Spleen (tissue), 11 donors: ENCODE measurements around the gene USP1. TPM values are rescaled to one million over a fixed set of nuclear protein-coding genes. Genes with fewer than 3 reads are reported as not detected.

Experiments
- DNase-seq: peaks from one replicate; pipeline ENCODE4 v3.0.0-alpha.2; 2020
- H3K27ac ChIP-seq, 8 donors: fragments of 200-600 bp; sonication (generic) in 7 of 8; 1 replicate in 4 of 8; 2 replicates in 4 of 8; pipeline versions ENCODE4 v1.5.0 to v1.8.0; 2016 to 2021; ENCODE audit warnings: inconsistent platforms in 4 of 8, mild to moderate bottlenecking in 4 of 8, moderate library complexity in 1 of 8
- H3K27me3 ChIP-seq, 7 donors: fragments of 200-600 bp; sonication (generic) in 6 of 7; replicated peaks in 1 of 7; 1 replicate in 4 of 7; 2 replicates in 3 of 7; pipeline versions ENCODE4 v1.5.0 to v1.8.0; 2016 to 2021; ENCODE audit warnings: inconsistent platforms in 3 of 7, mild to moderate bottlenecking in 1 of 7
- H3K36me3 ChIP-seq, 6 donors: fragments of 200-600 bp; sonication (generic) in 5 of 6; 1 replicate in 4 of 6; 2 replicates in 2 of 6; pipeline versions ENCODE4 v1.5.0 to v1.8.0; 2016 to 2021; ENCODE audit warnings: inconsistent platforms in 2 of 6
- H3K4me1 ChIP-seq, 6 donors: fragments of 200-600 bp; sonication (generic) in 5 of 6; 1 replicate in 3 of 6; 2 replicates in 3 of 6; pipeline versions ENCODE4 v1.5.0 to v1.8.0; 2016 to 2021; ENCODE audit warnings: inconsistent platforms in 3 of 6
- H3K4me3 ChIP-seq, 8 donors: fragments of 200-600 bp; sonication (generic) in 7 of 8; 1 replicate in 4 of 8; 2 replicates in 4 of 8; pipeline versions ENCODE4 v1.5.0 to v1.8.0; 2016 to 2021; ENCODE audit warnings: inconsistent platforms in 4 of 8, mild to moderate bottlenecking in 4 of 8, moderate library complexity in 2 of 8
- H3K9me3 ChIP-seq, 8 donors: fragments of 200-600 bp; sonication (generic) in 7 of 8; 1 replicate in 4 of 8; 2 replicates in 4 of 8; pipeline versions ENCODE4 v1.5.0 to v1.8.0; 2016 to 2021; ENCODE audit warnings: inconsistent platforms in 4 of 8
- POLR2A ChIP-seq, 3 donors: fragments of 450-650 bp; IDR thresholded peaks; one replicate each; pipeline ENCODE4 v1.5.1; 2017; ENCODE audit warnings: antibody characterized with exemption in 3 of 3, mild to moderate bottlenecking in 1 of 3
- POLR2AphosphoS5 ChIP-seq, 3 donors: sonication (generic); formaldehyde crosslinking; IDR thresholded peaks; one replicate each; pipeline ENCODE4 v1.5.1; 2017; ENCODE audit warnings: antibody characterized with exemption in 3 of 3
- WGBS, 5 donors: extraction: QIAGEN DNeasy Blood & Tissue Kit in 3 of 5; methylation state at CpG; one replicate each; pipeline versions ENCODE4 v1.1.5 to v1.1.7; 2013 to 2018; 5-methylcytosine and 5-hydroxymethylcytosine counted together
- intact Hi-C: fragments of 100-400 bp; cut with DNase I; formaldehyde crosslinking; loops from one replicate; pipeline ENCODE4 v1.15.0; 2023; ENCODE audit warnings: low total_unique reads
- polyA plus RNA-seq, 3 donors: library from polyadenylated mRNA; stranded (reverse); fragments of 200-250 nt; gene quantifications; one replicate each; pipeline ENCODE4 v1.2.1, GENCODE V29; 2013
- total RNA-seq, 7 donors: library from RNA; depleted of rRNA in 3 of 7; stranded (reverse); fragments of >200 nt in 3 of 7; fragmentation: NEBNext Ultra II Directional in 4 of 7; extraction: Animal tissue kit (Norgen Biotek cat#: 25700) in 4 of 7; gene quantifications; one replicate each; pipeline versions ENCODE4 v1.1.0 to v1.2.1, GENCODE V29; 2016 to 2021
- TF ChIP-seq, protein P1 (sequence below), 11 experiments: fragments of 200-600 bp in 7 of 11; fragments of 450-650 bp in 4 of 11; sonication (generic) in 4 of 11; IDR thresholded peaks in 8 of 11; conservative IDR thresholded peaks in 3 of 11; 1 replicate in 7 of 11; 2 replicates in 4 of 11; pipeline versions ENCODE4 v1.4.0 to v1.8.0; 2016 to 2021; ENCODE audit warnings: antibody characterized with exemption in 11 of 11, inconsistent platforms in 4 of 11, mild to moderate bottlenecking in 1 of 11
- donor health status: healthy with polysubstance abuse.
- donor health status: DM: no; HTN: no; CAD: no; lungs with moderate emphysema.
- donor health status: DM: no; HTN: no; CAD: no.
- donor health status: Bipolar disorder and iron deficiency.
- donor health status: healthy.
- donor health status: DM: no; HTN: no; CAD: no.
- donor health status: DM: yes; HTN: yes; CAD: no.

USP1 gene
- total and polyA plus RNA-seq, 10 donors = 9.2 to 29.6 (median 25.8) TPM

DNA sequence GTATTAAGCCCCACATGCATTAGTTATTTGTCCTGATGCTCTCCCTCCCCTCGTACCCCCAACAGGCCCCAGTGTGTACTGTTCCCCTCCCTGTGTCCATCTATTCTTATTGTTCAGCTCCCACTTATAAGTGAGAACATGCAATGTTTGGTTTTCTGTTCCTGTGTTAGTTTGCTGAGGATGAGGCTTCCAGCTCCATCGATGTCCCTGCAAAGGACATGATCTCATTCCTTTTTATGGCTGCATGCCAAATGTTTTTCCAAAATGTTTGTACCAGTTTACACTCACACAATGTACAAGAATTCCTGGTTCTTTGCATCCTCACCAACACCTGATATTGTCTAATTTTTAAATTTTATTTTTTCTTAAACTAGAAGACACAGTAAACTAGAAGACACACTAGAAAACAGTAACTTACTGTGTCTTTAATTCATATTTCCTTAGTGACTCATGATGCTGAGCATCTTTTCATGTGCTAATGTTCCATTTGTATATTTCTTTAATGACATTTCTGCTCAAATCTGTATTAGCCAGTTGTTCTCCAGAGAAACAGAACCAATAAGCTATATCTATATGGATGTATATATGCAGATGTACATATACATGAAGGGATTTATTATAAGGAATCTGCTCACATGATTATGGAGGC lies 19.4 kb upstream of the USP1 start:
- TF ChIP-seq POLR2A (IDR thresholded peaks at IDR 0.05) = no peak
- TF ChIP-seq, protein P1, sequence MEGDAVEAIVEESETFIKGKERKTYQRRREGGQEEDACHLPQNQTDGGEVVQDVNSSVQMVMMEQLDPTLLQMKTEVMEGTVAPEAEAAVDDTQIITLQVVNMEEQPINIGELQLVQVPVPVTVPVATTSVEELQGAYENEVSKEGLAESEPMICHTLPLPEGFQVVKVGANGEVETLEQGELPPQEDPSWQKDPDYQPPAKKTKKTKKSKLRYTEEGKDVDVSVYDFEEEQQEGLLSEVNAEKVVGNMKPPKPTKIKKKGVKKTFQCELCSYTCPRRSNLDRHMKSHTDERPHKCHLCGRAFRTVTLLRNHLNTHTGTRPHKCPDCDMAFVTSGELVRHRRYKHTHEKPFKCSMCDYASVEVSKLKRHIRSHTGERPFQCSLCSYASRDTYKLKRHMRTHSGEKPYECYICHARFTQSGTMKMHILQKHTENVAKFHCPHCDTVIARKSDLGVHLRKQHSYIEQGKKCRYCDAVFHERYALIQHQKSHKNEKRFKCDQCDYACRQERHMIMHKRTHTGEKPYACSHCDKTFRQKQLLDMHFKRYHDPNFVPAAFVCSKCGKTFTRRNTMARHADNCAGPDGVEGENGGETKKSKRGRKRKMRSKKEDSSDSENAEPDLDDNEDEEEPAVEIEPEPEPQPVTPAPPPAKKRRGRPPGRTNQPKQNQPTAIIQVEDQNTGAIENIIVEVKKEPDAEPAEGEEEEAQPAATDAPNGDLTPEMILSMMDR (IDR thresholded peaks at IDR 0.05 in 8 of 11, conservative IDR thresholded peaks at IDR 0.05 in 3 of 11) = no peak
- H3K27ac ChIP-seq = no peak overlapping the region
- H3K4me1 ChIP-seq = no peaks in the 10 kb centered on the region
- H3K36me3 ChIP-seq = no peaks in the 10 kb centered on the region
- no peaks in the 10 kb centered on the region for H3K27me3 ChIP-seq
- no peak overlapping the region for H3K4me3 ChIP-seq
- 68 to 80% (median 71%) methylated on average over 2 of the region's 2 CpGs for WGBS, 5 donors
- no peaks in the 10 kb centered on the region for H3K9me3 ChIP-seq
- DNase-seq = no peak
- intact Hi-C loops = no loop called here

DNA sequence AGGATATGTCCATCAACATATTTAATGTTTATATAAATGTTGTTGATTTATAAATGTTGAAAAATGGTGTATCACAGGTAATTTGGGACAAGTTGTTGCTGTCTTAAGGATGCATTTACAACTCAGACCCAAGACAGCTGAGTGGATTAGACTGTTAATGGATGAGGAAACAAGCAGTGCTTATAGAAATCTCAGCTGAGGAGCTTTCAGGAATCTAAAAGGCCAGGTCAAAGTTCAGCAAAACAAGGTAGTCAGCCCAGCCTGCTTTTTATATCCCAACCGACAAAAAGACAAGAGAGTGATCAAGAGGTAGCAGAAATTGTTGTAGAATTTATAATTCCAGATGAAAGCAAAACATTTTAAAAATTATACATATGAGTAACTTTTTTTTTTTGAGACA lies 16.6 kb upstream of the USP1 start:
- no peaks in the 10 kb centered on the region for H3K4me1 ChIP-seq
- 83 to 96% (median 88%) methylated on average over 1 of the region's 1 CpG for WGBS, 5 donors
- no peaks in the 10 kb centered on the region for H3K36me3 ChIP-seq
- no peak for TF ChIP-seq POLR2A (IDR thresholded peaks at IDR 0.05)
- TF ChIP-seq, protein P1 (IDR thresholded peaks at IDR 0.05 in 8 of 11, conservative IDR thresholded peaks at IDR 0.05 in 3 of 11) = no peak
- no peak for TF ChIP-seq POLR2AphosphoS5 (IDR thresholded peaks at IDR 0.05)
- H3K4me3 ChIP-seq = no peak overlapping the region
- no peak for DNase-seq
- no peaks in the 10 kb centered on the region for H3K9me3 ChIP-seq
- no peak overlapping the region for H3K27ac ChIP-seq
- H3K27me3 ChIP-seq = no peaks in the 10 kb centered on the region
- intact Hi-C loops = no loop called here

DNA sequence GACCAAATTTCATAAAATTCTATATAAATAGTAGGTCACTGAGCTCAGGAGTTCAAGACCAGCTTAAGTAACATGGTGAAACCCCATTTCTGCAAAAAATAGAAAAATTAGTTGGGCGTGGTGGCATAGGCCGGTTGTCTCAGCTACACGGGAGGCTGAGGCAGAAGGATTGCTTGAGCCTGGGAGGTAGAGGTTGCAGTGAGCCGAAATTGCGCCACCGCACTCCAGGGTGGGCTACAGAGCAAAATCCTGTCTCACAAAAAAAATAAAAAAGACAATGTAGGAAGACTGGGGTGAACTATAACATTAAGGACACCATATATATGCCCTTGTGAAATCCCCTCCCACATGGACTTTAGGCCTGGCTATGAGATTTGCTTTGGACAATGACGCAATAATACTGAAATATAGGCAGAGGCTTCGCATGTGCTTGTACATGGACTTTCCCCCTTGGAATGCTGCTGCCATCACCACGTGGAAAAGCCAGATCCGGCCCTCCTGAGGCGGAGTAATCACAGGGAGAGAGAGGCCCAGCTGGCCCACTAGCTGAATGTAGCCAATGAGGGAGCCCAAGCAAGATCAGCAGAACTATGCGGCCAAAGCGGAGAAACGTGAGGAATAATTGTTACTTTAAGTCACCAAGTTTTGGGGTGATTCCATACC lies 13.1 kb upstream of the USP1 start:
- intact Hi-C loops = no loop called here
- no peaks in the 10 kb centered on the region for H3K36me3 ChIP-seq

DNA sequence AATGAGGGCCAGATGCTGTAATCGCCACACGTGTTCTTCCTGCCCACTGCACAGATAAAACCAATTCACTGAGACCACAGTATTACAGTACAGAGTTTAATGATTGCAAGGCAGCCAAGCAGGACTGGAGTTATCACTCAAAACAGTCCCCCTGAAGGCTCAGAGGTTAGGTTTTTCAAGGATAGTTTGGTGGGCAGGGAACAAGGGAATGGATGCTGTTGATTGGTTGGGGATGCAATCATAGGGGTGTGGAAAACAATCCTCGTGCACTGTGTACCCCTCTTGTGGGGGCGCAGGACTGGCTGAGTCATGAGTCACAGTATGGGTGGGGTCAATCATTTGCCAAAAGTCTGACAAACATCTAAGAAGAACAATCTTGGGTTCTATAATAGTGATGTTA lies 12.4 kb upstream of the USP1 start:
- H3K27me3 ChIP-seq = no peaks in the 10 kb centered on the region
- WGBS, 5 donors = 78 to 91% (median 83%) methylated on average over 4 of the region's 4 CpGs
- no peak for TF ChIP-seq POLR2AphosphoS5 (IDR thresholded peaks at IDR 0.05)
- TF ChIP-seq, protein P1 (IDR thresholded peaks at IDR 0.05 in 8 of 11, conservative IDR thresholded peaks at IDR 0.05 in 3 of 11) = no peak
- TF ChIP-seq POLR2A (IDR thresholded peaks at IDR 0.05) = no peak
- intact Hi-C loops = no loop called here
- H3K27ac ChIP-seq = no peak overlapping the region
- H3K36me3 ChIP-seq = no peaks in the 10 kb centered on the region
- no peaks in the 10 kb centered on the region for H3K4me1 ChIP-seq
- H3K4me3 ChIP-seq = no peak overlapping the region
- DNase-seq = no peak
- no peaks in the 10 kb centered on the region for H3K9me3 ChIP-seq

More for the DNA sequence above, 13.1 kb upstream of the USP1 start:
- TF ChIP-seq, protein P1 (IDR thresholded peaks at IDR 0.05 in 8 of 11, conservative IDR thresholded peaks at IDR 0.05 in 3 of 11) = no peak
- no peak for TF ChIP-seq POLR2A (IDR thresholded peaks at IDR 0.05)
- no peak for TF ChIP-seq POLR2AphosphoS5 (IDR thresholded peaks at IDR 0.05)
- H3K27me3 ChIP-seq = no peaks in the 10 kb centered on the region
- no peak overlapping the region for H3K27ac ChIP-seq
- H3K4me1 ChIP-seq = no peaks in the 10 kb centered on the region
- no peaks in the 10 kb centered on the region for H3K9me3 ChIP-seq
- 91 to 98% (median 93%) methylated on average over 14 of the region's 14 CpGs for WGBS, 5 donors
- no peak for DNase-seq
- H3K4me3 ChIP-seq = no peak overlapping the region
